Activated CD4-positive, alpha-beta T cell treated with anti-CD3 and anti-CD28 coated beads, Interleukin-2, amount 50 U/mL, for 48 hours (primary cell): Measurements from ENCODE around the gene SLC30A9.

Experiments used
- DNase-seq, 2 experiments: peaks; one replicate each; pipeline ENCODE4 v3.0.0-alpha.2; 2020

Gene SLC30A9

GRCh38 chr4:42008011-42008786 is 17.9 kb downstream of the SLC30A9 start:
- no peak for DNase-seq

GRCh38 chr4:42015438-42015837 is 25.1 kb downstream of the SLC30A9 start:
- no peak for DNase-seq

DNA sequence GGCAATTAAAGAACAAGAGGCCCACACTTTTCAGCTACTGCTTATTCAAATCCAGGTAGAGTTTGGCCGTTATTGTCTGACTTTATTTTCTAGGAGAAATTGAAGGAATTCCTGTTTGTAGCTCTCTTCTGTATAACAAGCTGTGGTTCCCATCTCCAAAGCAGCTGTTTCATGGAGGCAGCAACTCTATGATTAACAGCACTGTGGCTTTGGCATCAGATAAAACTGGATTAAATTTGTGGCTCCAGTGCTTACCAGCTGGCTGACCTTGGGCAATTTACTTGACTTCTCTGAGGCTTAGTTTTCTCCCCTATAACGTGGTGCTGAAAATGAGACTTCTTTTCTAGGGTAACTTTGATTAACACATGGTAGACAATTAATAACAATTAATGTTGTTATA is 28.1 kb downstream of the SLC30A9 start:
- no peak for DNase-seq

- no peak for DNase-seq
These were observed 58.1 kb downstream of the SLC30A9 start for GRCh38 chr4:42048394-42048793.

DNA sequence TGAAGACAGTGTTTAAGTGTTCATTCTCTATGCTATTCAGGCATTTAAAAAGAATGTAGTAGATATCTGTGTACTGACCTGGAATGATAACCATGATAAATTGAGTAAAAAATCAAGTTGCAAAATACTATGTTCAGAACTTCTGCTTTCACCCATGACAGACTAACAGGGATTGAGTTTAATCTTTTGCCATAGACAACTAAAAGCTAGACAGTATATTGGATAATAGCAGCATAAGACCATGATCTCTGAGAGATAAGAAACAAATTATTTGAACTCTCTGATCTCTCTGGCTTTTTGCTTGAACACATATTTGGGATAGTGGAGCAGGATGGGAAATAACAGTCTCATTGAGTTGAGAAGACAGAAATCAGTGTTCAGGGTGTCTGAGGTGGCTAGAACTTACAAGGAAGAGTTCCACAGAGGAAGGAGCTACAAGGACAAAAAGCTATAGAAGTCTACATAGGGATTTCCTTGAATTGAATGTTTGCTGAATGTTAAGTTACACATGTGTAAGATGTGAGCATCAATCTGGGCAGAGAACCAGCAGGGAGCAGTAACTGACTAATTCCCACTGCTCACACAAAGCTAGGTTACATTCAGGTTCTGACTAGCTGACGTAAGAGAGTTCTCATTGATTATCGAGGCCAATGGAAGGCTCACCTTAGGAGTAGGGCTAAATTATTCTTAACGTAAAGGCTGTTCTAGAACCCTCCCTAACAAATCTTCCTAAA is 60.4 kb downstream of the SLC30A9 start:
- DNase-seq, result no peak

DNA sequence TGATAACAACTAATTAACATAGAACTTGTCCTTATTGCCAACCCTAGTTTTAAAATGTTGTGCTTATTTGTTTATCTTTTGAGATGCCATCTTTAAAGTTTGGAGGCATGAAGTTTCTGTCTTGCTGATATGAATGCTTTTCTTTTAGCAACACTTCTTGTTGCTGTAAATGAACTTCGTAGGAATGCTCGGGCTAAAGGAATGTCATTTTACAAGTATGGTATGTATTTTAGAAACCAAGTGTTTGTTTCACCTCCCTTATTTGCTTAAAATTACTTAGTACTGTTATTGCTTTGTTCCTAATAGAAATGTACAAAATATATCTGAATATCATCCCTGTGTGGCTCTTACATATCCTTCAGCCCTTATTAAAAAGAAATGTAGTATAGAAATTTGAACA is 76.1 kb downstream of the SLC30A9 start:
- DNase-seq, result no peak

DNA sequence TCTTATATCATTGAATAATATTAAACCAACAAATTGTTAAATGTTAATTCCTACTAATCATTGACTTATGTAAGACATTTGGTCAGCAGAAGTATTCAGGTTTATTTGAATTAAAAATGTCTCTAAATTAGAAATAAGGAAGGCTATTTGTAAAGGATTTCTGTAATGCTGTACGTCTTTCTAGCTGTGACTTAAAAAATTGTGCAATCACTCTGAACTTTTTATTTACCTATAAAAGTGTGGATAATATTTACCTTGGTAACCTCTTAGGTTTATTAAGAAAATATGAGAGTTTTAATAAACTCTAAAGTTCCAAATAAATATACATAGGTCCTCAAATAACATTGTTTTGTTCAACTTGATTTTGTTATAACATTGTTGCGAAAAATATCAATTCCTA is 76.9 kb downstream of the SLC30A9 start:
- no peak for DNase-seq

GRCh38 chr4:42070463-42070862 is 80.1 kb downstream of the SLC30A9 start:
- DNase-seq, result no peak

- DNase-seq, result no peak
These were observed 84.0 kb downstream of the SLC30A9 start for GRCh38 chr4:42074294-42074693.

GRCh38 chr4:42078184-42078801 is 88.0 kb downstream of the SLC30A9 start:
- DNase-seq, result no peak

DNA sequence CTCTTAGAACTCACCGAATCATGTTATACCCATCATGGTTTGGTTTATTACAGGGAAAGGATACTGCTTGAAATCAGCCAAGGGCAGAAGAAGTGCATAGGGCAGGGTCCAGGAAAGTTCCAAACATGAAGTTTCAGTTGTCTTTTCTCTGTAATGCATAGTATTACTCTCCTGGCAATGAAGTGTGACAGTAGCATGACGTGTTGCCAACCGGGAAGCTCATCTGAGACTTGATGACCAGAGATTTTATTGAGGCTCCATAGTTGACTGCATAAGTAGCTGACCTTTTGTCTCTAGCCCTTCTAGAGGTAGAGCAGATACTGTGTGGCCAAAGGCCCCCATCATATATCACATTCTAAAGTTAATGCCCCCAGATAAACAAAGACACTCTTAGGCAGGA is 90.0 kb downstream of the SLC30A9 start:
- no peak for DNase-seq

GRCh38 chr4:42083816-42084215 is 93.5 kb downstream of the SLC30A9 start:
- DNase-seq, result no peak

GRCh38 chr4:42088386-42088785 is 98.1 kb downstream of the SLC30A9 start:
- no peak for DNase-seq

DNA sequence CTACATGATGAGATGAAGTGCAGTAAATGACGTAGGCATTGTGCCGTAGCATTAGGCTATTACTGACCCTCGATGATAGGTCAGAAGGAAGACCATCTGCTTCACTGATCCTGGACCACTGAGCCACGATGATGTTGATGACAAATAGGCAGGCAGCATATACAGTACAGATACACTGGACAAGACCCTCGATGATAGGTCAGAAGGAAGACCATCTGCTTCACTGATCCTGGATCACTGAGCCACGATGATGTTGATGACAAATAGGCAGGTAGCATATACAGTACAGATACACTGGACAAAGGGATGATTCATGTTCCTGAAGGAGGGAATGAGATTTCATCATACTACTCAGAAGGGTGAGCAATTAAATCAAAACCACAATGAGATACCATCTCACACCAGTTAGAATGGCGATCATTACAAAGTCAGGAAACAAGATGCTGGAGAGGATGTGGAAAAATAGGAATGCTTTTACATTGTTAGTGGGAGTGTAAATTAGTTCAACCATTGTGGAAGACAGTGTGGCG is 111.2 kb downstream of the SLC30A9 start:
- no peak for DNase-seq

DNA sequence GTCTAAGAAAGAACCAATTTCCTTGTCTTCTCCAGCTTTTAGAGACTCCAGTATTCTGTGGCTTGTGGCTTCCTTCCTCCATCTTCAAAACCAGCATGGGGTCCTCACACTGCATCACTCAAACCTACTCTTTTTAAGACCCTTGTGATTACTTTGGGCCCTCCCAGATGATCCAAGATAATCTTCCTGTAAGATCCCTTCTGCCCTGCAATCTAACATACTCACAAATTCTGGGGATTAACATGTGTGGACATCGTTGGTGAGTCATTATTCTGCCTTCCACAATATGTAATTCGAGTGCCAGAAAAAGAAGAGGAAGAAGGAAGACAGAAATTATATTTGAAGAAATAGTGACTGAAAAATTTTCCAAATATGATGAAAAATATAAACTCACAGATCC is 114.2 kb downstream of the SLC30A9 start:
- no peak for DNase-seq

GRCh38 chr4:42112846-42113245 is 122.5 kb downstream of the SLC30A9 start:
- DNase-seq, result no peak

DNA sequence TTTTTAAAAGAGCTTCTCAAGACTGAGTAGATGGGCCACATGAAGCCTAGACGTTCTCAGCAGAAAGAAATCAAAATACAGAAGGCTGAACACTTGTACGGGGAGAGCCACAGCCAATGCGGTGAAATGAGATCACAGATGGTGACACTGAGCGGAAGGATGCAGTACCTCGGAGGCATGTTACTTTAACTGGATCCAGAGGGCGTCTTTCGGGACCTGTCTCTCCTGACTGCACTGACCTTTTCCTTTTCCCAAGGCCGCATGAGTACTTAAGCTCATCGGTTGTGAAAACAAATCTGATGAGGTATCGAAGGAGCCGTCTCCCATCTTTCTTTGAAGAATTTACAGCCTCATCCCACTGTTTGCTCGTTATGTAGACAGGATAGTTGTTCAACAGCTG is 129.6 kb downstream of the SLC30A9 start:
- no peak for DNase-seq

DNA sequence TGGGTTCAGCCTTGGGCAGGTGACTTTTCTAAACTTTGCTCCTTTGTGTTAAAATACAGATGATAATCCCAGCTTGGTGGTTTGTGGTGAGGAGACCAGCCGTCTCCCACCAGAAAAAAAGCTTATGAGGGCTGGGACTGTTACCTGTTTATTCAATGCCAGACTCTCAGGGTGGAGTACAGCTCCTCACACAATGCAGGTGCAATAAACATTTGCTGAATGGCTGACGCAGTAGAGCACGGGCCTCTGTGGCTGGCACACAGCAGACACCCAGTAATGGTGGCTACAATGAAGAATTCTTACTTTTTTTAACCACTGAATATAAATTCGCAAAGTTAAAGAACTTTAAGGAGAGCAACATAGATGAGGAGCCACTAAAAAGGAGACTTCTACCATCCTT is 131.9 kb downstream of the SLC30A9 start:
- no peak for DNase-seq

- no peak for DNase-seq
These were observed 132.8 kb downstream of the SLC30A9 start for GRCh38 chr4:42123071-42123644.

DNA sequence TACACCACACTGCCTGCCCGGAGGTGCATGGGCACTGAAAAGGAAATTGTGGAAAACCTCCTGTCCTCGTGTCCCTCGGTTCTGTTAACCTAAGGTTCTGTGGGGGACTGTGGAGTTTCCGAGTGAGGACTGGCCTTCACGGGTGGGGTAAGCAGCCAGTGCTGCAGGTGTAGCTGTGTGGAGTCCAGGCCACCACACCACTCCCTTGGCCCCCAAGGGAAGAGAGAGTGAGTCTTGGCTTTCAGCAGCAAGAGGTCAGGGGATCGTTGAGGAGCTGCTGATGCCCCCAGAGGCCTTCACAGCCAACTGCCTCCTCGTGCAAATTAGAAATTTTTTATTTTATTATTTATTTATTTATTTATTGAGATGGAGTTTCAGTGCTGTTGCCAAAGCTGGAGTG is 141.8 kb downstream of the SLC30A9 start:
- no peak for DNase-seq

- DNase-seq, result no peak
These were observed 142.7 kb downstream of the SLC30A9 start for GRCh38 chr4:42133006-42133405.

GRCh38 chr4:42136371-42136770 is 146.0 kb downstream of the SLC30A9 start:
- DNase-seq, result no peak
